ENCODE results near the gene OPRPN. TPM values are rescaled to one million over a fixed set of nuclear protein-coding genes. Genes with fewer than 3 reads are reported as not detected.

Gene OPRPN
- total and polyA plus RNA-seq, 2 of the 4 experiments (the other 2 are of a cell fraction): not detected

DNA sequence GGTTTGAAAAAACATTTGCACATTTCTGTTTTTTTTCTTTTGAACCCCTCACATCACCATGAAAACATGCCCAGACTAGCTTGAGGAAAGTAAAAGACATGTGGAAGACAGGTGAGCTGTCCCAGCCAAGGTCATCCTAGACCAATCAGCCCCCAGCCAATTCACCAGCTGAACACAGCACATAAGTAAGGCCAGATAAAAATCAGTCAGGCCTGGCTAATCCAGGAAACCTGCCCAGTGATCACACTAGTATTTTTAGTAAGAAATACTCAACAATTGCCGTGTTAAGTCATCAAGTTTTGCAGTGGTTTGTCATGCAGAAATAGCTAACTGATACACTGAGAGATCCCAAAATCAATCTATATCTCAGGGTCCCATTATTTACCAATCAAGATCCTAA, 41.6 kb upstream of the OPRPN start:
- dilution Hi-C loops (cut with HindIII; ENCODE audit: low sequenced_read_pairs, unreplicated experiment): no loop called here
- WGBS, 2 experiments (ENCODE audit: extremely low coverage in 2 of 2, insufficient read length in 1 of 2): no CpG with 5 or more reads among the region's 1 CpG
- no peak for ATAC-seq (ENCODE audit: low read depth)

More for the DNA sequence above, 41.6 kb upstream of the OPRPN start:
- Histone ChIP-seq H3K56ac (ENCODE audit: extremely low read depth, insufficient read depth, low read length) (no peak overlapping the region), H4K8ac (ENCODE audit: low read depth in 2 of 2, low read length in 2 of 2) (no peak overlapping the region), H2BK15ac (ENCODE audit: low read depth, low read length) (no peak overlapping the region), H4K91ac (ENCODE audit: insufficient read depth, low read depth, low read length) (no peak overlapping the region), H2BK120ac (ENCODE audit: low read depth, low read length) (no peak overlapping the region), H2AFZ (replicated peaks; ENCODE audit: low read length, poor library complexity) (no peak overlapping the region), H3K27ac (ENCODE audit: insufficient read depth, low read length) (no peak overlapping the region), H3K14ac (replicated peaks; ENCODE audit: low read depth, low read length) (no peak overlapping the region), H3K23ac (ENCODE audit: low read depth, low read length) (no peak overlapping the region), H3K4ac (ENCODE audit: low read depth, low read length) (no peak overlapping the region), H3K9me3 (ENCODE audit: control insufficient read depth, insufficient read depth, low read length) (no peaks in the 10 kb centered on the region), H3K9me1 (ENCODE audit: insufficient read depth, low read length) (no peaks in the 10 kb centered on the region), H3K4me3 (ENCODE audit: insufficient read depth, low read depth, low read length) (no peak overlapping the region), H3K4me1 (ENCODE audit: control insufficient read depth, insufficient read depth, low read length) (no peaks in the 10 kb centered on the region), H3K79me1 (ENCODE audit: low read depth in 1 of 2, low read length in 2 of 2) (no peaks in the 10 kb centered on the region), H3K18ac (ENCODE audit: low read depth, low read length) (no peak overlapping the region), H2BK20ac (ENCODE audit: low read depth, low read length) (no peak overlapping the region), H2AK9ac (replicated peaks; ENCODE audit: low read depth, low read length, poor library complexity) (no peak overlapping the region), H3K4me2 (ENCODE audit: low read depth, low read length) (no peak overlapping the region), H3K9ac (ENCODE audit: low read depth, low read length) (no peak overlapping the region), H2BK5ac (ENCODE audit: low read depth, low read length, poor library complexity, severe bottlenecking) (no peak overlapping the region), H4K5ac (ENCODE audit: low read depth, low read length) (no peak overlapping the region), H3K36me3 (ENCODE audit: control insufficient read depth, insufficient read depth, low read length) (no peaks in the 10 kb centered on the region), H4K20me1 (ENCODE audit: insufficient read depth, low read length) (no peaks in the 10 kb centered on the region), H3K27me3 (ENCODE audit: control insufficient read depth, insufficient read depth, low read length) (no peaks in the 10 kb centered on the region), H2AK5ac (ENCODE audit: low read depth, low read length) (no peak overlapping the region)
- TF ChIP-seq MAZ (IDR thresholded peaks at IDR 0.05; ENCODE audit: borderline replicate concordance, low read depth, low read length) (no peak), CEBPB (IDR thresholded peaks at IDR 0.05; ENCODE audit: low read depth, low read length) (no peak), MAFK (IDR thresholded peaks at IDR 0.05; ENCODE audit: low read depth, low read length) (no peak), RCOR1 (IDR thresholded peaks at IDR 0.05; ENCODE audit: insufficient replicate concordance, low read length) (no peak), FOS (IDR thresholded peaks at IDR 0.05; ENCODE audit: low read depth, low read length) (no peak), RAD21 (IDR thresholded peaks at IDR 0.05; ENCODE audit: low read length) (no peak), POLR2A (IDR thresholded peaks at IDR 0.05; ENCODE audit: low read depth, low read length) (no peak)
- TF ChIP-seq, protein P1, sequence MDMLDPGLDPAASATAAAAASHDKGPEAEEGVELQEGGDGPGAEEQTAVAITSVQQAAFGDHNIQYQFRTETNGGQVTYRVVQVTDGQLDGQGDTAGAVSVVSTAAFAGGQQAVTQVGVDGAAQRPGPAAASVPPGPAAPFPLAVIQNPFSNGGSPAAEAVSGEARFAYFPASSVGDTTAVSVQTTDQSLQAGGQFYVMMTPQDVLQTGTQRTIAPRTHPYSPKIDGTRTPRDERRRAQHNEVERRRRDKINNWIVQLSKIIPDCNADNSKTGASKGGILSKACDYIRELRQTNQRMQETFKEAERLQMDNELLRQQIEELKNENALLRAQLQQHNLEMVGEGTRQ (IDR thresholded peaks at IDR 0.05; ENCODE audit: low read depth, low read length): no peak
- intact Hi-C loops (cut with micrococcal nuclease): no loop called here
- BruUV-seq (replicated peaks): no TSS peak
- DNase-seq: no peak
- ChIA-PET CTCF (no interaction called here), POLR2A (ENCODE audit: unreplicated experiment) (no interaction called here)
- in situ Hi-C loops (cut with MboI; ENCODE audit: low sequenced_read_pairs): no loop called here

All from IMR-90 (cell line).